Stomach (tissue), 4 donors: Measurements from ENCODE around the gene TDRD7.

Experiments
- EP300 ChIP-seq: sonication (generic); formaldehyde crosslinking; IDR thresholded peaks from one replicate; pipeline ENCODE4 v1.6.1; 2017; ENCODE audit warnings: antibody characterized with exemption
- TF ChIP-seq, protein P1 (sequence below), 7 experiments: fragments of 450-650 bp in 4 of 7; fragments of 200-600 bp in 3 of 7; sonication (generic) in 3 of 7; IDR thresholded peaks; one replicate each; pipeline ENCODE4 v1.5.1; 2016 to 2019; ENCODE audit warnings: antibody characterized with exemption in 7 of 7, control low read depth in 2 of 7, mild to moderate bottlenecking in 1 of 7

DNA sequence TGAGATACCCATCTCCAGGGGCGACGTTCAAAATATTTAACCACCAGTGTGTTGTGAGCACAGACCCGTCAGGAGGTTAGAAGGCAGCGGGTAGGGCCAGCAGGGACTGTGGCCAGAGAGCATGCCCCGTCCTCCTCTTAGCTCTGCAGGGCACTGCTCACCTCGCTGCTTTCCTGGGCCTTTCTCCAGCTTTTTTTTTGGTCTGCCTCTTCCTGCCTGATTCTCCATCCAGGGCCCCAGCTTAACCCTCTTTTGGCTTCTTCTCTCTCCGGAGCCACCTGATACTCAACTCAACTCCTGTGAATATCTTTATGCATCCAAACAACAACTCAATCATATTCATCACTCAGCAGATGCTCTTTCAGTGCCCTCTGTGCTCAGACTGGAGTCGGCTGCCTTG lies 133.6 kb downstream of the TDRD7 start:
- TF ChIP-seq, protein P1, sequence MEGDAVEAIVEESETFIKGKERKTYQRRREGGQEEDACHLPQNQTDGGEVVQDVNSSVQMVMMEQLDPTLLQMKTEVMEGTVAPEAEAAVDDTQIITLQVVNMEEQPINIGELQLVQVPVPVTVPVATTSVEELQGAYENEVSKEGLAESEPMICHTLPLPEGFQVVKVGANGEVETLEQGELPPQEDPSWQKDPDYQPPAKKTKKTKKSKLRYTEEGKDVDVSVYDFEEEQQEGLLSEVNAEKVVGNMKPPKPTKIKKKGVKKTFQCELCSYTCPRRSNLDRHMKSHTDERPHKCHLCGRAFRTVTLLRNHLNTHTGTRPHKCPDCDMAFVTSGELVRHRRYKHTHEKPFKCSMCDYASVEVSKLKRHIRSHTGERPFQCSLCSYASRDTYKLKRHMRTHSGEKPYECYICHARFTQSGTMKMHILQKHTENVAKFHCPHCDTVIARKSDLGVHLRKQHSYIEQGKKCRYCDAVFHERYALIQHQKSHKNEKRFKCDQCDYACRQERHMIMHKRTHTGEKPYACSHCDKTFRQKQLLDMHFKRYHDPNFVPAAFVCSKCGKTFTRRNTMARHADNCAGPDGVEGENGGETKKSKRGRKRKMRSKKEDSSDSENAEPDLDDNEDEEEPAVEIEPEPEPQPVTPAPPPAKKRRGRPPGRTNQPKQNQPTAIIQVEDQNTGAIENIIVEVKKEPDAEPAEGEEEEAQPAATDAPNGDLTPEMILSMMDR (IDR thresholded peaks at IDR 0.05): no peak
- TF ChIP-seq EP300: no peak
